Breast epithelium (tissue), 4 donors: ENCODE data around the gene AQP5. TPM values are rescaled to one million over a fixed set of nuclear protein-coding genes. Genes with fewer than 3 reads are reported as not detected.

Experiments used
- DNase-seq, 2 donors: peaks; one replicate each; pipeline ENCODE4 v3.0.0-alpha.2; 2019; ENCODE audit warnings: low spot score in 2 of 2
- H3K27ac ChIP-seq, 2 donors: fragments of 200-600 bp; sonication (generic) in 1 of 2; one replicate each; pipeline ENCODE4 v1.5.1; 2016 to 2019; ENCODE audit warnings: mild to moderate bottlenecking in 1 of 2
- H3K27me3 ChIP-seq, 2 donors: fragments of 200-600 bp; sonication (generic) in 1 of 2; one replicate each; pipeline versions ENCODE4 v1.5.1 to v1.6.0; 2017 to 2019; ENCODE audit warnings: control low read depth in 1 of 2, mild to moderate bottlenecking in 1 of 2
- H3K36me3 ChIP-seq: fragments of 200-600 bp; one replicate; pipeline ENCODE4 v1.5.1; 2019
- H3K4me1 ChIP-seq, 2 donors: fragments of 200-600 bp; sonication (generic); one replicate each; pipeline ENCODE4 v1.5.1; 2016 to 2019; ENCODE audit warnings: control low read depth in 1 of 2
- H3K4me3 ChIP-seq, 3 donors: fragments of 200-600 bp; sonication (generic); 1 replicate in 2 of 3; 2 replicates in 1 of 3; pipeline ENCODE4 v1.5.1; 2016 to 2019; ENCODE audit warnings: mild to moderate bottlenecking in 3 of 3, moderate library complexity in 2 of 3
- H3K9me3 ChIP-seq, 2 donors: fragments of 200-600 bp; sonication (generic) in 1 of 2; one replicate each; pipeline ENCODE4 v1.5.1; 2016 to 2019; ENCODE audit warnings: control low read depth in 1 of 2
- CTCF ChIP-seq, 3 donors: fragments of 450-650 bp; IDR thresholded peaks; one replicate each; pipeline ENCODE4 v1.5.1; 2016 to 2017; ENCODE audit warnings: antibody characterized with exemption in 3 of 3, mild to moderate bottlenecking in 3 of 3, moderate library complexity in 3 of 3
- POLR2A ChIP-seq: fragments of 450-650 bp; IDR thresholded peaks from one replicate; pipeline ENCODE4 v1.6.1; 2016; ENCODE audit warnings: antibody characterized with exemption, mild to moderate bottlenecking, moderate library complexity
- POLR2AphosphoS5 ChIP-seq, 3 donors: sonication (generic); formaldehyde crosslinking; IDR thresholded peaks; one replicate each; pipeline ENCODE4 v1.6.1; 2017; ENCODE audit warnings: antibody characterized with exemption in 3 of 3
- intact Hi-C: fragments of 100-400 bp; cut with DNase I; formaldehyde crosslinking; loops from one replicate; pipeline ENCODE4 v1.15.1; 2023; ENCODE audit warnings: low total_unique reads
- total RNA-seq, 3 donors: library from RNA; depleted of rRNA; stranded (reverse); fragments of >200 nt; gene quantifications; one replicate each; pipeline ENCODE4 v1.1.0, GENCODE V29; 2016

AQP5 gene
- total RNA-seq, 3 donors from 2014 or later = 3.1 to 4.6 TPM; not detected in 1

GRCh38 chr12:49990273-49990672 lies 28.6 kb downstream of the AQP5 start:
- no peaks in the 10 kb centered on the region for H3K9me3 ChIP-seq
- TF ChIP-seq POLR2AphosphoS5 (IDR thresholded peaks at IDR 0.05) = no peak
- no peak for TF ChIP-seq CTCF (IDR thresholded peaks at IDR 0.05)
- TF ChIP-seq POLR2A = no peak
- H3K27me3 ChIP-seq = no peaks in the 10 kb centered on the region
- intact Hi-C loops = no loop called here
- no peaks in the 10 kb centered on the region for H3K36me3 ChIP-seq
- DNase-seq = no peak
- no peak overlapping the region for H3K4me3 ChIP-seq
- no peak overlapping the region for H3K27ac ChIP-seq
- no peaks in the 10 kb centered on the region for H3K4me1 ChIP-seq

- intact Hi-C loops = no loop called here
- no peaks in the 10 kb centered on the region for H3K4me1 ChIP-seq
- TF ChIP-seq CTCF (IDR thresholded peaks at IDR 0.05) (no peak), POLR2AphosphoS5 (IDR thresholded peaks at IDR 0.05) (no peak), POLR2A (no peak)
- no peaks in the 10 kb centered on the region for H3K27me3 ChIP-seq
- no peak overlapping the region for H3K27ac ChIP-seq
- no peak for DNase-seq
- H3K9me3 ChIP-seq = no peaks in the 10 kb centered on the region
- no peak overlapping the region for H3K4me3 ChIP-seq
- H3K36me3 ChIP-seq = no peaks in the 10 kb centered on the region
Observed at GRCh38 chr12:49998453-49998852, 36.8 kb downstream of the AQP5 start.

GRCh38 chr12:50003595-50003994 lies 41.9 kb downstream of the AQP5 start:
- no peak overlapping the region for H3K4me3 ChIP-seq
- no peaks in the 10 kb centered on the region for H3K27me3 ChIP-seq
- H3K36me3 ChIP-seq = no peaks in the 10 kb centered on the region
- DNase-seq = no peak
- H3K4me1 ChIP-seq = no peaks in the 10 kb centered on the region
- intact Hi-C loops = no loop called here
- H3K27ac ChIP-seq = no peak overlapping the region
- TF ChIP-seq POLR2AphosphoS5 (IDR thresholded peaks at IDR 0.05) (no peak), POLR2A (no peak), CTCF (IDR thresholded peaks at IDR 0.05) (no peak)
- H3K9me3 ChIP-seq = no peaks in the 10 kb centered on the region

GRCh38 chr12:50004696-50005095 lies 43.0 kb downstream of the AQP5 start:
- no peaks in the 10 kb centered on the region for H3K27me3 ChIP-seq
- H3K4me3 ChIP-seq = no peak overlapping the region
- no peaks in the 10 kb centered on the region for H3K36me3 ChIP-seq
- intact Hi-C loops = loop anchor here (2.0 kb wide), 1 partner anchor 74 kb away; no protein-coding TSS in a partner anchor
- H3K4me1 ChIP-seq = no peaks in the 10 kb centered on the region
- no peak for DNase-seq
- no peak overlapping the region for H3K27ac ChIP-seq
- TF ChIP-seq POLR2A (no peak), CTCF (IDR thresholded peaks at IDR 0.05) (no peak), POLR2AphosphoS5 (IDR thresholded peaks at IDR 0.05) (no peak)
- H3K9me3 ChIP-seq = no peaks in the 10 kb centered on the region

GRCh38 chr12:50005175-50005574 lies 43.5 kb downstream of the AQP5 start:
- no peak for DNase-seq
- H3K27ac ChIP-seq = no peak overlapping the region
- H3K36me3 ChIP-seq = no peaks in the 10 kb centered on the region
- TF ChIP-seq POLR2A (no peak), CTCF (IDR thresholded peaks at IDR 0.05) (no peak), POLR2AphosphoS5 (IDR thresholded peaks at IDR 0.05) (no peak)
- no peak overlapping the region for H3K4me3 ChIP-seq
- H3K27me3 ChIP-seq = no peaks in the 10 kb centered on the region
- H3K9me3 ChIP-seq = no peaks in the 10 kb centered on the region
- no peaks in the 10 kb centered on the region for H3K4me1 ChIP-seq
- intact Hi-C loops = loop anchor here (2.0 kb wide), 1 partner anchor 74 kb away; no protein-coding TSS in a partner anchor
